SK-MEL-5 (cell line): ENCODE results near the gene CALHM5. TPM values are rescaled to one million over a fixed set of nuclear protein-coding genes. Genes with fewer than 3 reads are reported as not detected.

Source experiments
- DNase-seq: peaks from one replicate; pipeline ENCODE4 v3.0.0-alpha.2; 2016; ENCODE audit warnings: low read depth, low spot score
- in situ Hi-C: cut with HindIII; loops from 2 replicates; pipeline ENCODE4 v1.10.0; 2016; ENCODE audit warnings: low sequenced_read_pairs, high pct_unique_total_duplicates, low pct_unique_long_range_greater_than_20kb
- polyA plus RNA-seq, 2 experiments: library from polyadenylated mRNA; depleted of rRNA; stranded (reverse); fragments of >200 nt; gene quantifications; 2 replicates each; pipeline ENCODE4 v1.2.3, GENCODE V29; 2015
- total RNA-seq: library from RNA; depleted of rRNA; stranded (reverse); fragments of >200 nt; shearing (Covaris generic); gene quantifications from 2 replicates; pipeline ENCODE4 v1.2.3, GENCODE V29; 2014; rRNA removed

Gene CALHM5
- 0.05 TPM in 1 of 2 replicates, not detected in the other for total RNA-seq
- 0.05 TPM in 1 of 2 replicates, not detected in the other for polyA plus RNA-seq (2015; cell fraction: cytosol; rRNA removed)
- polyA plus RNA-seq (2015; cell fraction: nucleus; rRNA removed), result 0.04 TPM in 1 of 2 replicates, not detected in the other

- in situ Hi-C loops, result no loop called here
- DNase-seq, result peak; percentile 85
Measured at GRCh38 chr6:116511424-116512110, at the start of gene CALHM5. Gene CALHM5 (plus strand): TSS chr6:116511639. CDS start chr6:116511697, 58 bp downstream.

- in situ Hi-C loops, result no loop called here
- DNase-seq, result no peak
Measured at GRCh38 chr6:116461932-116462885, 49.2 kb upstream of the CALHM5 start.

GRCh38 chr6:116463301-116463700 lies 48.1 kb upstream of the CALHM5 start:
- in situ Hi-C loops, result no loop called here
- DNase-seq, result no peak

GRCh38 chr6:116465246-116465645 lies 46.2 kb upstream of the CALHM5 start:
- DNase-seq, result no peak
- in situ Hi-C loops, result no loop called here

GRCh38 chr6:116467096-116467495 lies 44.3 kb upstream of the CALHM5 start:
- in situ Hi-C loops, result no loop called here
- no peak for DNase-seq

GRCh38 chr6:116467514-116467913 lies 43.9 kb upstream of the CALHM5 start:
- DNase-seq, result no peak
- in situ Hi-C loops, result no loop called here

- in situ Hi-C loops, result no loop called here
- no peak for DNase-seq
Measured at GRCh38 chr6:116468293-116468692, 43.1 kb upstream of the CALHM5 start.

- no peak for DNase-seq
- in situ Hi-C loops, result no loop called here
Measured at GRCh38 chr6:116471531-116471930, 39.9 kb upstream of the CALHM5 start.

GRCh38 chr6:116472706-116473105 lies 38.7 kb upstream of the CALHM5 start:
- DNase-seq, result no peak
- in situ Hi-C loops, result no loop called here

- DNase-seq, result no peak
- in situ Hi-C loops, result no loop called here
Measured at GRCh38 chr6:116475141-116475540, 36.3 kb upstream of the CALHM5 start.

- DNase-seq, result no peak
- in situ Hi-C loops, result no loop called here
Measured at GRCh38 chr6:116476002-116476678, 35.3 kb upstream of the CALHM5 start.

- in situ Hi-C loops, result no loop called here
- no peak for DNase-seq
Measured at GRCh38 chr6:116482780-116483179, 28.7 kb upstream of the CALHM5 start.

- in situ Hi-C loops, result no loop called here
- DNase-seq, result no peak
Measured at GRCh38 chr6:116483616-116484015, 27.8 kb upstream of the CALHM5 start.

- DNase-seq, result no peak
- in situ Hi-C loops, result no loop called here
Measured at GRCh38 chr6:116485559-116486184, 25.8 kb upstream of the CALHM5 start.

- in situ Hi-C loops, result no loop called here
- DNase-seq, result no peak
Measured at GRCh38 chr6:116491610-116492330, 19.7 kb upstream of the CALHM5 start.

GRCh38 chr6:116492331-116493067 lies 18.9 kb upstream of the CALHM5 start:
- no peak for DNase-seq
- in situ Hi-C loops, result no loop called here
